HG03196 (cell line): ENCODE data around the gene TFB1M.
"Not testable (repeated sequence)": the region's sequence is repeated elsewhere in the genome, so short reads cannot be mapped to it uniquely, and the experiment has no call there.

Source experiments
- ATAC-seq: cut with Tn5 transposase; IDR thresholded peaks from one replicate; pipeline ENCODE4 v1.9.1; 2021; ENCODE audit not compliant: unreplicated experiment

TFB1M gene

DNA sequence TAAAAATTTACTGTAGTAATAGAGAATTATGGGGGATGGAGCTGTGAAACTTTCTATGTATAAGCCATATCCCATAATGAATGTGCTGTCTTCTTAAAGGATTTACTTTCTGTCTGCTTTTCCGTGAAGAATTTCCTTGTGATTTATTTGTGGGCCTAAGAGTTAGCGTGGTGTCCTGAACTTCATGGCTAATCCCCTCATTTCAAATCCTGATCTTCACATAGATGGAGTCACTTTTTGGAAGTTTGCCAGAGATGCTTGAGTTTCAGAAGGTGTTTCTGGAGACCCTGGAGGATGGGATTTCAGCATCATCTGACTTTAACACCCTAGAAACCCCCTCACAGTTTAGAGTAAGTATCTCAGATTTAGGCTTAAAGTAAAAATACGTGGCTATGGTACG lies 69.8 kb downstream of the TFB1M start:
- no peak for ATAC-seq

DNA sequence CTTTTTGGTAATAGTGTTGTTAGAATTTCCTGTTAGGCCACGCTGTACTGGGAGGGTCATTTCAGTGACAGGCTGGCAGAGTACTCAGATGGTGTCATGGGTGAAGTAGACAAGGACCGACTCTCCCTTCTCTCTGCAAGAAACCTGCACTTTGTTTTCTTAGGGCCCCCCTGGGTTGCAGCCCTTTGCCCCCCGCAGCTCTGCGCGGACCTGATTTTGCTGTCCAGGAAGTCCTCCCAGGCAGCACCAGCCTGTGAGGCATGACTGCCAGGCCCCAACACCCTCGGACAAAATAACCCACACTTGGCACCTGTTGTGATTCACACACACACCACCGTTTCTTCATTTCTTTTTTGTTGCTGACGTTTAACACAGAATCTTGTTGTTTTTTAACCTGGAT lies 72.3 kb downstream of the TFB1M start:
- no peak for ATAC-seq

DNA sequence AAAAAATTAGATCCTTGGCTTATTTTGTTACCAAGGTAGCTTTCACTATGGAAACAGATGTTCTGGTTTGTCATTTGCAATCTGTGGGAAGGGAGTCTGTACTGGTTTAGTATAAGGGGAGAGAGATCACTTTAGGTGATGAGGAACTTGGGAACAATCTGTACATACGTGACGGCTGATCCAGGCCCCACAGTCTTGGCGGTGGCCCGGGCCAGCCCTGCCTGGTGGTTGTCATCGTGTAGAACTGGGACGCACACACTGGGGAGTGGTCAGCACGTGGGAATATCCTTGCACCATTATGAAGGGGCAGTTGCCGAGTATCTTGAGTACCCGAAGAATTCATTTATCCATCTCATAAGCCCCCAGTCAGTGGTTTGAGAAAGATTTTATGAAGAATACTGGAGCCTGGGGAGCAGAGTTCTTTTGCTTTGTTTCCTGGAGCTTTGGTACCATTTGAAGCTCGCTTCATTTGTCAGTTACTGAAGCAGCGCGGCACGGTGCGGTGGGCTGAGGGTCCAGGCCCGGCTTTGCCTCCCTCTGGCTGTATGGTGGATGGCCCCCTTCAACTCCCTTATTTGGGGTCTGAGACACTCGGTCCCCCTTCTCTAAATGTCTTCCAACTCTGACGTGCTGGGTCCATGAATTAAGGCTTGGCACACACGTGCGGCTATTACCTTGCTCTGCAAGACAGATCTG lies 73.2 kb downstream of the TFB1M start:
- no peak for ATAC-seq

DNA sequence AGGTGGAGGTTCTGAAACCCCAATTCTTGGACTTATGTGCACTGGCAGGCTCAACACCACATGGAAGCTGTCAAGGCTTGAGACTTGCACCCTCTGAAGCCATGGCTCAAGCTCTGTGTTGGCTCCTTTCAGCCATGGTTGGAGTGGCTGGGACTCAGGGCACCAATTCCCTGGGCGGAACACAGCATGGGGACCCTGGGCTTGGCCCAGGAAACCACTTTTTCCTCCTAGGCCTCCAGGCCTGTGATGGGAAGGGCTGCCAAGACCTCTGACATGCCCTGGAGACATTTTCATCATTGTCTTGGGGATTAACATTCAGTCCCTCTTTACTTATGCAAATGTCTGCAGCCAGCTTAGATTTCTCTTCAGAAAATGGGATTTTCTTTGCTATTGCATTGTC lies 76.7 kb downstream of the TFB1M start:
- no peak for ATAC-seq

DNA sequence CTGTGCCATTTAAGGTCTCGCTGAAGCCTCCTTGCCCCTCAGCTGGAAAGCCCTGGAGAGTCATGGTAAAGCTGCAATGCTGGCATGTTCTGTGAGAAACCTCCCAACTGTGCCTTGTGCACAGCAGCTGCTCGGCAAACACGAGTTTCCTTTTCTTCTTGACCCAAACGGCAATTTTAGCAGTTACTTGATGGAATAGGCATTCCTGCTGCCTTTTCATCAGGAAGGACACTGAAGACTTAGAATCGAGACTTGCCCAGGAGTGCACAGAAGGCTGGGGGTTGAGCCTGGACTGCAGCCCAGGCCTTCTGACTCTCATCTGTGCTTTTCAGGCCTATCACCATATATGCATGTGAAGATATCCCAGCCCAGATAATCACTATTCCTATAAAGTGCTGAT lies 79.2 kb downstream of the TFB1M start:
- no peak for ATAC-seq

DNA sequence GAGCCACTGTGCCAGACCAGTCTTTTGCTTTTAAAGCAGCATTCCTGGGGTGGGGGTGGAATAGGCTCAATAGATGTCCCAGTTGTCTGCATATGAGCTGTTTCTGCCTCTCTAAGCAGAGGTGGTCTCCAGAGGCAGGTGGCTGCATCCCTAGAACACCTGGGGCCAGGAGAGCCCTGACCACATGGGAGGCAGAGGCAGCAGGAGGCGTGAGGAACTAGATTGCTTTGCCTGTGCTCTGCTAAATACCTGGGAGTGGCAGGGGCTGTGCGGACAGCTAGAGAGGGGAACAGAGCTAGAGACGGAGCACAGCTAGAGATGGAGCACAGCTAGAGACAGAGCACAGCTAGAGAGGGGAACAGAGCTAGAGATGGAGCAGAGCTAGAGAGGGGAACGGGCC lies 79.6 kb downstream of the TFB1M start:
- ATAC-seq: no peak

DNA sequence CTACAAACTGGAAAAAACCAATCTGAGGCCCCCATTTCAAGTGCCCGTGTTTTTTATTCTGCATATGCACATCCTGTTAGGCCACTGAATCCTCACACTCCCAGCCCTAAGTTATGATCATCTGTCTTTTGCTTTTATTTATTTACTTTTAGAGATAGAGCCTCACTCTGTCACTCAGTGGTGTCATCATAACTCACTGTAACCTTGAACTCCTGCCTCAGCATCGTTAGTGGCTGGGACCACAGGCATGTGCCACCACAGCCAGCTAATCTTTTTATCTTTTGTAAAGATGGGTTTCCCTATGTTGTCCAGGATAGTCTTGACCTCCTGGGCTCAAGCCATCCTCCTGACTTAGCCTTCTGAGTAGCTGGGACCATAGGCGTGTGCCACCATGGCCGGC lies 80.1 kb downstream of the TFB1M start:
- ATAC-seq: no peak

DNA sequence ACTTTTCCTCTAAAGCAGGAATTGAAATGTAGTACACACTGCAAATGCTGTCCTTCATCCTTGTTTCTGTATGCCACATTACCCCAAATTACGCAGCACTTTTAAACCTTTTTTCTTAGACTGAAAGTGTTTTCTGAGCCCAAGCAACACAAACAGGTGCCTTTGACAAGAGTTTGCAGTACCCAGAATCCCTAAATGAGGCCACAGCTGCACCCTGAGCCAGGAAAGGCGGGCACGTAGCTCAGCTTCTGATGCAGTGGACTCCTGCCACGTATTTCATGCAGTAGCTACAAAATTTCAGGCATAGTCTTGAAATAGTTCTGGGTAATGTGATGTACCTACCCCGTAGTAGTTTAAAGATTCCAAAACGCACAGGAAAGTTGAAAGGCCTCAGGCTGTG lies 81.4 kb downstream of the TFB1M start:
- ATAC-seq: no peak

DNA sequence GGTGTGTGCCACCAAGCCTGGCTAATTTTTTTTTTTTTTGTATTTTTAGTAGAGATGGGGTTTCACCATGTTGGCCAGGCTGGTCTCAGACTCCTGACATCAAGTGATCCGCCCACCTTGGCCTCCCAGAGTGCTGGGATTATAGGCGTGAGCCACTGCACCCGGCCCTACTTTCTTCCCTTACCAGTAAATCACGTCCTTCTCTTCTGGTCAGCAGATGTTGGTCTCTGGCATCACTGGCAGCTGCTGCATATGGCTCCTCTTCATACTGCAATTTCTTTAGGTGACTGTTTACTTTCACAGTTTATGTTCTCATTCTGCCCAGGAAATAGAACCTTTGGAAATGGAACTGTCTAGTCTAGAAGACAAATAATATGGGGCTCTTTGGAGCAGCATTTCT lies 83.3 kb downstream of the TFB1M start:
- ATAC-seq: not testable (repeated sequence)

DNA sequence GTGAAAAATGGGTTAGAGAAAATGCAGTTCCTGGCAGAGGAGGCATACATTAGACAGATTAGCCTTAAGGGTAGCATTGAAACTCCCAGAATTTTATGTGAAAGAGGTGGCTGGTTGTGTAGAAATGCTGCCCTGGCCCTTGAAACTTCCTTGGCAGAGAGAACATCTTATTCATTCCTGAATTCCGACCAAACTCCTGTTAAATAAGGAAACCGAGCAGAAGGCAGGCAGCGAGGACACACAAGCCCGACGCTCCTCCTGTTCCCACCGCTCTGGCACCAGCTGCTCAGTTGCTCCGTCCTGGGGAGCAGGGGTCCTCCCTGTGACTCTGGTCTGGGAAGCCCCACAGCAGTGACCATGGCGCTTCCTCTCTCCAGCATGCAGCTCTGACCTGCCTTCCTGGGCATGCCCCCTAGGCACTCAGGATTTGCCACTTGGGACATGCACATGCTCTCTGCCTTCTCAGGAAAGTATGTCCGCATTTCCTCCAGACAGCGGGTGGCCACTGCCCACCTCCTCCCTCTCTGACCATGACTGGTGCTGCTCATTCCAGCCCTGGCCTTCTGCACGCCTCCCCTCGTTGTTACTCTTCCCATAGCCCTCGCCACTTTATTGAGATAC lies 85.6 kb downstream of the TFB1M start:
- no peak for ATAC-seq

DNA sequence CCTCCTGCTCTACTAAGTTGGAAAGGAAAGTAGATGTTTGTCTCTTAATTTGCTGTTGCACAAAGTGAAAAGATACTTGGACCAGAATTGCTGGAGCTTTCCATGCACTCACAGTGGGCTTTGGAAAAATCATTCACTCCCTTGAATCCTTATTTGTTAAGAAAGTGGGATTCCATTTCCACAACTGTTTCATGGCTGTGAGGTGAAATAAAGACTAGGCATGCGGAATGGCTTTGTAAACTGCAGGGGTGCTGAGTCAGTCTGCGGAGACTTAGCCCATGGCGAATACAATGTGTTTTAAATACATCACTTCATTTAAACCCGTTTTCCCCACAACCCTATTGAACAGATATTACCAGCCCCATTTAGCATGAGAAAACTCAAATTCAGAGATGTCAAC lies 87.2 kb downstream of the TFB1M start:
- ATAC-seq: no peak

DNA sequence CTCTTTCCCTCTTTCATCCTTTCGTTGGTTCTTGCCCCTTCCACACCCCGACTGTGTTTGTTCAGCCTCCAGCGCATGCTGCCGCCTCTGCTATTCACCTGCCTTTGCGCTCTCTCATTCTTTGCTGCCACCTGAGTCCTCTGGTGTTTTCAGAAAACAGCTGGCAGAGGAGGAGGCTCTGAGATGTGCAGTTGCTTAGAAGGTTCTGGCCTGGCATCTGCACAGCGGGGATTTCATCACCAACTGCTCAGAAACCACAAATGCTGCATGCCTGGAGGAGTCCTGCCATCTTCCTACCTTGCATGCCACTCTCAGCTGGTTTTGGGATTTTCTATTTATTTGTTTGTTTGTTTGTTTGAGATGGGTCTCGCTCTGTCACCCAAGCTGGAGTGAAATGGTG lies 89.7 kb downstream of the TFB1M start:
- no peak for ATAC-seq

DNA sequence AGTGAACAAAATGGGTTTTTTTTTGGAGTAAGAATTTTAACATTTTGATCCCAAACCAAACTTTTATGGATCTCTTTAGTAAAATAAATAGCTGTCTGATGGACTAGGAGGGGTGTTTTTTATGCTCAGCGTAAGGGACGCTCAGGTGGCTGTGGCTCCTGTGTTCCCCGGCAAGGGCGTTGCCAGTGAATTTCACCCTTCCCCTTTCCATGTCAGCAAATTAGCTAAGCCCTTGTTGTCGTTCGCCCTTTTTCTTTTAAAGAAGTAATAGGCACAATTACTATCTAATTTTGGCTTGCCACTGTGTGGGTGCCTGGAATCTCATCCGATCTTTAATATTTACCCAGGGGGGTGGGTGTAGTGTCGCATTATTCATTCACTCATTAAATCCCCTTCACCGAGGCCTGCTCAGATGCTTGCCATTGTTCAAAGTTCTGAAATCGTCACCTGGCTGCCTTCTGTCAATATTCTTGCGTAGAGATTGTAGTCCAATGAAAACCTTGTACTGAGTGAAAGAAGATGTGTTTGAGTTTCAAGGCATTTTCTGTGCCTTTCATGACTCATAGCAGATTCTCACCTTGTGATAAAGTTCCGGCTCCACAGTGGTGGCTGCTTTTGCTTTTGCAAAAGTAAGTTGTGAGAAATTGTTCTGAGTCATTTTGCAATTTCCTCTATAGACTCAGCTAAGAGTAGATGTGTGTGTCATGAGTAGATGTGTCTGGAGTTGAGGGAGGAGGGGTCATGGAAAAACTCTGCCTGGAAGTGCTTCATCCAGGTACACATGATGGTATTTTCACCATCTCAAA lies 90.4 kb downstream of the TFB1M start:
- peak; percentile 92 for ATAC-seq

DNA sequence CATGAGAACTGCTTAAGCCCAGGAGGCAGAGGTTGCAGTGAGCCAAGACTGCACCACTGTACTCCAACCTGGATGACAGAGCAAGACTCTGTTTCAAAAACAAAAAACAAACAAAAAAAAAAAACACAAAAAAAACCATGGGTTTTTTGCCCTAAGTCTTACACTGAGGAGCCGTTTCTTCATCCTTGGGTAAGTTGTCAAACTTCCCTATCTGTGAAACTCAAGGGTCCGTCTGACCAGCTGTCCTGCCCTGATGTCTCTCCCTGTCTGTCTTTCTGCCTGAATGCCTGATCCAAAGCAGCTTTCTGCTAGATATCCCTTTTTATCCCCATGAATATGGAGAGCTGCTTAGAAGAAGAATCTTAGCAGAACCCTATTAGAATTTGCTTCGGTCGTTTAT lies 91.8 kb downstream of the TFB1M start:
- no peak for ATAC-seq

DNA sequence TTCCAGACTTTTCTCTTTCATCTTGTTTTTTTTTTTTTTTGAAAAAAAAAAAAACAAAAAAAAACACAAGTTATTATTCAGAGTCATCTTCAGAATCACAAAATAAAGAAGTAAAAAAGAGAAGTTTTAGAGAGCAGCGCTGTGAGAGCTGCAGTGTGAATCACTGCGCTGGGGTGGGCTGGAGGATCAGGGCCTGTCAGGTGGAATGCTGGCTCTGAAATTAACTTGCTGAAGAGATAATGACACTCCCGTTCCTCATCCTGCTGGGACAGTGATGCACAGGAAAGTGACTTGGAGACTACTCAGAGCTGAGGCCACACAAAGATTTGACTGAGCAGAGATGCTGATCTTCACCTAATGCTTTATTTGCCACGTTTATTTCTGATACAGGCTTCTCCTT lies 93.2 kb downstream of the TFB1M start:
- ATAC-seq: no peak

DNA sequence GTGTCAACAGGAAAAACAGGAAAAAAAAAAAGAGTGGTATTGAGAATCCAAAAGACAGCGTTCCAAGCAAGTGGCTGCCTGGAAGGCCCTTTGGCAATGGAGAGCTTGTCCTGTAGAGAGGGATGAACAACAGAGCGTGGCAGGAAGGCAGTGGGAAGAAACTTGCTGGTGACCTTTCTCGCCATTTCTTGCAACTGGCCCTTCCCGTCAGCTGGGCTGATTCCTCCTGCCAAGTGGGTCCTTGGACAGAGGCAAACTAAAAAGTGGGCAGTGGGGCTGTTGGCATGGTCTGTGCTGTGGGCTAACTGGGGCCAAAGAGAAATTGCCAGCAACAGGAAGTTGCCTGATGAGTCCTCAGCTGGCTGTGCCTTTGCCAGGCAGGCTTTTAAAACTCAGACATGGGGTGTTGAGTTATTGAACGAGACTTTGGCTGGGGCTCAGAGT lies 94.4 kb downstream of the TFB1M start:
- ATAC-seq: no peak

DNA sequence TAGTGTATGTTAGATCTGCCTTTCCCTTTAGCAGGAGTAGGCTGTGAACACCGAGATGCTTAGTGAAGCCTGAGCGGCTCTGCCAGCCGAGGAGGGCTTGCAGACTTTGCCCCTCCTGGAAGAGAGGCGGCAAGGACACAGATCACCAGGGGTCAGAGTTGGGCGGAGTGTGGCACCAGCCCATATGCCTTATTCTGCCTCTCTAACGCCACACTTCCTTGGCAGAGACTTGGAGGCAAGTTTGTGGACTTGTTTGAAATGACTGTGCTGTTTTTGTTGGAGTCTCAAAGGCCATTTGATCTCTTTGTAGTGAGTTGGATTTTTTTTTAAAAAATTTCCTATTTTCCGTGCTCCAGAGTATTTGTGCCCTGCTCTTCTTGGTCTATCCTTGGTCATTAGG lies 95.0 kb downstream of the TFB1M start:
- no peak for ATAC-seq

DNA sequence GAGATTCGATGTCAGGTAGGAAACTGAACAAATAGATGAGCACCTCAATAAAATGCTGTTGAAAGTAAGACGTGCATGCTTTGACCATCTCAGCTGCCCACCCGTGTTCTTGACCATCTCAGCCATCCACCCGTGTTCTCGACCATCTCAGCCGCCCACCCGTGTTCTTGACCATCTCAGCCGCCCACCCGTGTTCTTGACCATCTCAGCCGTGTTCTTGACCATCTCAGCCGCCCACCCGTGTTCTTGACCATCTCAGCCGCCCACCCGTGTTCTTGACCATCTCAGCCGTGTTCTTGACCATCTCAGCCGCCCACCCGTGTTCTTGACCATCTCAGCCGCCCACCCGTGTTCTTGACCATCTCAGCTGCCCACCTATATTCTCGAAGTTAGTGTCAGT lies 95.6 kb downstream of the TFB1M start:
- ATAC-seq: not testable (repeated sequence)

DNA sequence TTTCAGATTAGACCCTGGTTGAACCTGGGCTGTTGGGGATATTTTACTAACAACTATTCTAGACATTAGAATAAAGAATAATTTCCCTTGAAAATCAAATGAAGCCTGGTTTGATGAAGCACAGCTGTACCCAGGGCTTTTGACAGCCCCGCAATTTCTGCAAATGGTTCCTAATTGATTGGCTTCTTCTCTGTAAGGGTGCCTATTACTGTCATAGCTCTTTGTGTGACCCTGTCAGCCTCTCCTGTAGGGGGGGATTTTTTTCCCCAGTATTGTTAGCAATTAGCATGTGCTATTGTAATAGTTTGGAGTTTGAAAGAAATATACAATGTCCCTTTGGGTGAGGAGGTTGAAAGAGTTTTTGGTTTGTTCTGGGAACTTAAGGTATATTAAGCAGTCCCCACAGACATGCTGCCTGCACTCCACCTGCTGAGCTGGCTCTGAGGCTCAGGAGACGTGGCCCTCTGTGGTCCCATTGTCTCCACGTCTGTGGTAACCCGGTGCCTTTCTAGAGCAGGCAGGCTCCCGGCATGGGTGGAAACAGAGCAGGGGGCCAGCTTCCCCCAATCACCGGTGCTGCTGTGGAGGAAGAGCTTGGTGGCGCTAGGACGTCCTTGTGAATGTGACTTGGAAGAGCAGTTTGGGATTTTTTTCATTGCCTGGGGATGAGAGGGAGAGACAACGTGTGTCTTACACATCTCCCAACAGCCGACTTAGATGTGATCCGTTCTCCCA lies 97.8 kb downstream of the TFB1M start:
- no peak for ATAC-seq

DNA sequence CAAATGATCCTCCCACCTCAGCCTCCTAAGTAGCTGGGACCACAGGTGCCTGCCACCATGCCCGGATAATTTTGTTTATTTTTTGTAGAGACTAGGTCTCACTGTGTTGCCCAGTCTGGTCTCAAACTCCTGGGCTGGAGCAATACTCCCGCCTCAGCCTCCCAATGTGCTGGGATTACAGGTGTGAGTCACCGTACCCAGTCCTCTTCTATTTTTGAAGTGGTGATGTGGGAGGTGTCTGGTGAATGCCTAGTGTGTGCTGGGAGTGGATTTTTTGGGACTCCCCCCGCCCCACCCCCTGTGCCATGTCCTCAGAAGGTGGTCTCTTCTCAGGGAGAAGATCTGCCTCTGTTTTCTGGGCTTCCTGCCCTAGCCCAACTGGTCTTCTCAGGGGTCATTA lies 98.4 kb downstream of the TFB1M start:
- no peak for ATAC-seq

DNA sequence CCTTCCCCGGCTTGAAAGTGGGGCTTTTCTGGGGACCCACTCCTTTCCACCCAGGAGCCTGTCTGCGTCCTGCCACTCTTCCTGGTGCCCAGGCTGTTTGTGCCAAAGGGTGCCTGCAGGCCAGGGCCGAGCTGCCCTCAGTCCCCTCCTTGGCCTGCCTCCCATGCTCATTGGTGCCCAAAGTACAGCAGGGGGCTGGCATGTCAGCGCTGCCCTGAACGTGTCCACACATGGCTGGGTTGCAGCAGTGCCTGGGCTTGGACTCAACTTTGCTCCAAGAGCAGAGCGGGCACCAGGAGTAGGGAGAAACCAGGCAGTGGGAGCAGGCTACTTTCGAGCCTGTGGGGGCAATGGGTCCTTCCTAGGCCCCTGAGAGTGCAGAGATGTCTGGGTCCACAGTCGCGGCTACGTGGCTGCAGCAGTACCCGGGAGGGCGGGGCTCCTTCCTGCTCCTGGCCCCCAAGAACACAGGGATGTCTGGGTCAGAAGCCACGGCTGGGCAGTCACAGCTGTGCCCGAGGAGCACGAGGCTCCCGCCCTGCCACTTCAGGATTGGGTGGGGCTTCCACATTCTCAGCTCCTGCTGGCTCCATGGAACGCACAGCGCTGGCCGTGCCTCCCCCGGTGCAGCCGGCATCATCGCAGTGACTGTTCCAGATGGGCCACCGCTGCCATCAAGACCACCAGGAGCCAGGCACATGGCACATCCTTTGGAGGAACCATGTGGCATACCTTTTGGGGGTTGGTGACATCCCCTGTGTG lies 100.5 kb downstream of the TFB1M start:
- ATAC-seq: no peak
